SK-N-SH (cell line): Measurements from ENCODE around the gene MMP3.

Source experiments
- EP300 ChIP-seq, 2 experiments: IDR thresholded peaks; 2 replicates each; pipeline versions ENCODE4 v1.4.0 to v1.6.1; 2012; ENCODE audit warnings: borderline replicate concordance in 1 of 2, low read depth in 1 of 2, low read length in 1 of 2
- POLR2AphosphoS5 ChIP-seq: IDR thresholded peaks from 2 replicates; pipeline ENCODE4 v1.6.1; 2012; ENCODE audit warnings: low read depth, low read length
- TF ChIP-seq, protein P1 (sequence below): fragments of 200-600 bp; sonication (generic); IDR thresholded peaks from 2 replicates; pipeline ENCODE4 v1.6.1; 2017; ENCODE audit warnings: antibody characterized with exemption, mild to moderate bottlenecking, moderate library complexity
- TF ChIP-seq, protein P2 (sequence below): fragments of 150-350 bp; IDR thresholded peaks from 2 replicates; pipeline ENCODE4 v1.6.1; 2017; ENCODE audit warnings: antibody characterized with exemption, low read length, low read depth, borderline replicate concordance

DNA sequence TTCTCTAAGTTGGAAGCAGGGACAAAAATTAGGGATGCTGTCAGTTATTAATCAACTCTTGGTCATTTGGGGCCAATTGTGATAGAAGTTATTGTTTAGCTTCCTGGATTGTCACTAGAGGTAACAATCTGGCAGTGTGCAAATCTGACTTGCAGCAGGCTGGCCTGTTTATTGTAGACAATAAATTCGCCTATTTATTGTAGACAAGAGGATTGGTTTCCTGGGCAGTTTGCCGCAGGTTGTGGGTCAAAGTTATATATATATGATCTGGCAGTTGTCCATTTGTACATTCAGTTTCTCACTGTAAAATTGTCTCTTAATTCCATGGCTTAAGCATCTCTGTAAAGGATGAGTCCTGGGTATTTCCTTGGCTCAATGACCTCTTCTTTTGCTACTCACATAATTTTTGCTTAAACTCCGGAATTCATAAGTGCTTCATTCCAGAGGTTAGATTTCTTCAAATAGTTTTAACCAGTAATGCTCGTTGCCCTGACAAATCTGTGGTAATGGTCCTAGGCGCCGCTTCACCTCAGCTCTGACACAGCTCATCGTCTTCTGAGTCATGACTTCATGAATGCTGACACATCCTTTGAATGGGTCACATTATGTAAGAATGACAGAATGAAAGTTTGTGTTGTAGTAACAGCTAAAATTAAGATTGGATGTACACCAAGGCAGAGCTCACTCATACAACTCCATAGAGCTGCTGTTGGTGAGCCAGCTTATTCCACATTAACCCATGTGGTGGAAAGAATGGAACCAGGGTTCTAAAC, 7.8 kb upstream of the MMP3 start:
- TF ChIP-seq EP300 (IDR thresholded peaks at IDR 0.05; ENCODE audit: borderline replicate concordance in 1 of 2, low read depth in 1 of 2, low read length in 1 of 2): 0 out of 4 replicates have a peak, but pooled peaks of 1 of the 2 experiments have one; percentile 39
- TF ChIP-seq, protein P1, sequence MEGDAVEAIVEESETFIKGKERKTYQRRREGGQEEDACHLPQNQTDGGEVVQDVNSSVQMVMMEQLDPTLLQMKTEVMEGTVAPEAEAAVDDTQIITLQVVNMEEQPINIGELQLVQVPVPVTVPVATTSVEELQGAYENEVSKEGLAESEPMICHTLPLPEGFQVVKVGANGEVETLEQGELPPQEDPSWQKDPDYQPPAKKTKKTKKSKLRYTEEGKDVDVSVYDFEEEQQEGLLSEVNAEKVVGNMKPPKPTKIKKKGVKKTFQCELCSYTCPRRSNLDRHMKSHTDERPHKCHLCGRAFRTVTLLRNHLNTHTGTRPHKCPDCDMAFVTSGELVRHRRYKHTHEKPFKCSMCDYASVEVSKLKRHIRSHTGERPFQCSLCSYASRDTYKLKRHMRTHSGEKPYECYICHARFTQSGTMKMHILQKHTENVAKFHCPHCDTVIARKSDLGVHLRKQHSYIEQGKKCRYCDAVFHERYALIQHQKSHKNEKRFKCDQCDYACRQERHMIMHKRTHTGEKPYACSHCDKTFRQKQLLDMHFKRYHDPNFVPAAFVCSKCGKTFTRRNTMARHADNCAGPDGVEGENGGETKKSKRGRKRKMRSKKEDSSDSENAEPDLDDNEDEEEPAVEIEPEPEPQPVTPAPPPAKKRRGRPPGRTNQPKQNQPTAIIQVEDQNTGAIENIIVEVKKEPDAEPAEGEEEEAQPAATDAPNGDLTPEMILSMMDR: no peak
- TF ChIP-seq POLR2AphosphoS5: no peak
- TF ChIP-seq, protein P2, sequence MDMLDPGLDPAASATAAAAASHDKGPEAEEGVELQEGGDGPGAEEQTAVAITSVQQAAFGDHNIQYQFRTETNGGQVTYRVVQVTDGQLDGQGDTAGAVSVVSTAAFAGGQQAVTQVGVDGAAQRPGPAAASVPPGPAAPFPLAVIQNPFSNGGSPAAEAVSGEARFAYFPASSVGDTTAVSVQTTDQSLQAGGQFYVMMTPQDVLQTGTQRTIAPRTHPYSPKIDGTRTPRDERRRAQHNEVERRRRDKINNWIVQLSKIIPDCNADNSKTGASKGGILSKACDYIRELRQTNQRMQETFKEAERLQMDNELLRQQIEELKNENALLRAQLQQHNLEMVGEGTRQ: no peak
